ENCODE measurements around the gene LIPA.
"Not testable (repeated sequence)": the region's sequence is repeated elsewhere in the genome, so short reads cannot be mapped to it uniquely, and the experiment has no call there.

The LIPA gene

GRCh38 chr10:89269433-89270152 is 18.0 kb upstream of the LIPA start:
- DNase-seq = no peak

DNA sequence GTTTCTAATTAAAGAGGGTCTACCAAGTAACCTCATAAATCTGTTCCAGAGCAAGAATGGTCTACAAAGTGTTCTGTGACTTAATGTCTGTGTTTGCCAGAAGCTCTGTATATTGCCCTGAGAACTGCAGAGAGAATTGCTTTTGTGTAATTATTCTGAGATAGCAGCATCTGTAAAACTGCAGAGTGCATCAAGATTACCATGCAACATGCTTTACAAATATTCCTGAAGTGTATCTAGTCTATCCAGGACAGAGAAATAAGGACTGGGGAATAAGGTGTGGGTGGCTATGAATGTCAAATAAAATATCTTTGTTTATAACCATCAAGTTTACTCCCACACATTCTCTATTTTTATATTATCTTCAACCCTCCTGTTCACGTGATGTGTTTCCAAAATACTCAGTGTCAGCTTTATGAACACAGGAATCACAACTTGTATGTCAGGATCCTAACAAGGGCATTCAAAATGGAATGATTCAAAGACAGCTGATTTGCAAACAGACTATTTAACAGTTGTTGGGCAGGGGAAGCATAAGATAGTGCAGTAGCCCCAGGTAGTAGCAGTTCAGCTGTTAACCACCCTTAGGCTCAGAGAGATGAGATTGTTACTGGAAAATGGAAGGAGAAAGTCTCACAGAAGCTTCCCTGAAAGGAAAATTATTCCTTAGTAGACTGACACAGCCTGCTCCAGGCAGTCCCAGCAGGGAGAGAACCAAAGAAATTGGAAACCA is 15.3 kb upstream of the LIPA start:
- no peak for DNase-seq

DNA sequence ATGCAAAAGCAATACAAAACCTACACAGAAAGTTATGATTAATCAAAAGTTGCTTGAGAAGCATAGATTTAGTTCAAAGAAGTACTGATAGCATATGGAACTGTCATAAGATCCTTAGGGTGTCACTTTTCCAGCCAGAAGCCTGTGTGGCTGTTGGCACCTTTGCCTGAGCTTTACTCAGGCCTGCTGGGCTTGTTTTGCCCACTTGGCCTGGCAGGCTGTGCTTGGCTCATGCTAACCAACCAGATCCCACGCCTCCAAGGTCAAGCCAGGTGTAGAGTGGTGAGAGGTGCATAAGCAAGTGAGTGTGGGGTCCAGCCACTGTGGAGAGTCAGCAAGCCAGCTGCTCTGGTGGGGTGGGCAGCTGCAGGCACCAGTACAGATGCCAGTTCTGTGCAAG is 12.0 kb upstream of the LIPA start:
- DNase-seq = no peak

- no peak for DNase-seq
Measured at GRCh38 chr10:89263091-89263490, 11.5 kb upstream of the LIPA start.

DNA sequence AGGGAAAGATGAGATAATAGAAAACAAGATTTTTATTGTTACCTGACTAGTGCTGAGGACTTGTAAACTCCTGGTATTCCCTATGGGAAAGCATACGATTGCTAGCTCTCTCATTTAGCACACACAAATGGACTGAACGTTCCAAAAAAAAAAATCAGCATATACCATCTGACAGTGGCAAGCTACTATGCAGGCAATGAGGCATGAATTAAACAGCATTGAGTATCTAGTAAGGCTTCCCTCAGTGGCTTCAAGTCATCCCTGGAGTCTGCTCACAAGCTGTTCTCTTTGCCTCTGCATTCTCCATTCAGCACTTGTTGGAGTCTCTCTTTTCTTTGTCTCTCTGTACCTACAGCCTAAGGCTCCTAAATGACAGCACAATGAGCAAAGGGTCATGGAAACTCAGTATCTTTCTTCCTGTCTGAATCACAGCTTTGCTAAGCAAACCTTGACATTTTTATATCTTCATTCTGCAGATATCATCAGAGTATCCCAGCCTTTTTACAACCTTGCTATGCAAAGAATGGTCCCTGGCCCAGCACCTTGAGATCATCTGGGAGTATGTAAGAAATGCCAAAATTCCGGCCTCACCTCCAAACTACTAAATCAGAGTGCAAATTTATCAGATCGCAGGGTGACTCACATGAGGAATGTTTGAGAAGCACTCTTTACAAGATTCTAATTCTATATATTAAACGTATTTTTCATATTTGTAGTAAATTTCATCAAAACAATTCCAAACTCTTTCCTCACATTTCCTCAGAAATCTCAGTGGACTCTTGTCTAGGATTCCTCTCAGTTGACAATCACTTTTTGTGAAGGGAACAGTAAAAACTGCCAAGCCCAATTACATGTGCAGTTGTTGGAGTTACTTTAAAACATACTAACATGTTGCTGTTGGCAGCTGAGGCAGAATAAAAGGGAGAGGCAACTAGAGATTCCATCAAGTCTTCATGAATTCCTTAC is 10.8 kb upstream of the LIPA start:
- no peak for DNase-seq

GRCh38 chr10:89258881-89259280 is 7.3 kb upstream of the LIPA start:
- no peak for DNase-seq

- DNase-seq = no peak
Measured at GRCh38 chr10:89257581-89257980, 6.0 kb upstream of the LIPA start.

- no peak for DNase-seq
Measured at GRCh38 chr10:89256962-89257361, 5.4 kb upstream of the LIPA start.

- DNase-seq = no peak
Measured at GRCh38 chr10:89256340-89256739, 4.8 kb upstream of the LIPA start.

- no peak for DNase-seq
Measured at GRCh38 chr10:89255793-89256192, 4.2 kb upstream of the LIPA start.

GRCh38 chr10:89255091-89255579 is 3.6 kb upstream of the LIPA start:
- not testable (repeated sequence) for DNase-seq

- no peak for DNase-seq
Measured at GRCh38 chr10:89252225-89252585, 630 bp upstream of the LIPA start.

DNA sequence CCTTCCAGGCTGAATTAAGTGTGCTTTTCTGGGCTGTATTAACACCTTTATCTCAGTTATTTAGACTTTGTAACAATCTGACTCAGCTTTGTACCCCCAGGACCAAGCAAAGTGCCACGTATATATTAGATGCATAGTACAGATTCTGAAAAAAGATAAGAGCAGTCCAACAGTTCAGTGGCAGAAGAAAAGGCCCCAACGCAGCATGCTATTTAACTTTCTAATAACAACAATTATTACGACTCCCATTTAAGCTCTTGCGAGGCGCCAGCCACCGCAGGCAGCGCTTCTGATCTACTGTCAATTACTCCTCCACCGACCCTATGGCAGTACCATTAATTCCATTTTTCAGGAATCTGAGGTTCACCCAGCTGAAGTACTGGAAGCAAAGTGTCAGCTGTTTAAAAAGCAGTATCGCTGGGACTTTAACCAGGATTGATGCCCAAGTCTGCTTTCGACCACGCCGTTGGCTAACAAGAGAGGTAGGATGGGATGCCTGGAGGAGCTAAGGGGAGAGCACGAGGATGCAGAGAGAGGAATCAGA is 638 bp downstream of the LIPA start:
- DNase-seq = peak; percentile 7

DNA sequence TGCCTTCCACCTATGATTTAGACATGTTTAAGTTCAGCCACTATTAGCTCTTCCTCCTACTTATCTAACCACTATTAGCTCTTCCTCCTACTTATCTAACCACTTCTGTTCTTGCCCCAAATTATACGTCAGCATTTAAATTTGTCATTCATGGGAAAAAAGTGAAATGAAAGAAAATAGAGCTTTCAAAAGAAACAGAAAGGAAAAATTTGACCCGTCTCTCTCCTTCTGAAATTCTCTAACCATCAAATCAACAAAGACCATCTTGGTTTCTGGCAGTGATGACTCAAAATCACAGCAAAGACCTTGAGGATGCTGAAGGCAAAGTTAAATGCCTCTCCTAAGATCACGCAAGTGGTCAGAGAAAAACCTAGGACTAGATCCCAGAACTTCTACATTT is 2.6 kb downstream of the LIPA start:
- no peak for DNase-seq

GRCh38 chr10:89247623-89248022 is 4.0 kb downstream of the LIPA start:
- DNase-seq = not testable (repeated sequence)

GRCh38 chr10:89245802-89246201 is 5.8 kb downstream of the LIPA start:
- no peak for DNase-seq

GRCh38 chr10:89242840-89243568 is 8.6 kb downstream of the LIPA start:
- no peak for DNase-seq

GRCh38 chr10:89242345-89242684 is 9.3 kb downstream of the LIPA start:
- no peak for DNase-seq

DNA sequence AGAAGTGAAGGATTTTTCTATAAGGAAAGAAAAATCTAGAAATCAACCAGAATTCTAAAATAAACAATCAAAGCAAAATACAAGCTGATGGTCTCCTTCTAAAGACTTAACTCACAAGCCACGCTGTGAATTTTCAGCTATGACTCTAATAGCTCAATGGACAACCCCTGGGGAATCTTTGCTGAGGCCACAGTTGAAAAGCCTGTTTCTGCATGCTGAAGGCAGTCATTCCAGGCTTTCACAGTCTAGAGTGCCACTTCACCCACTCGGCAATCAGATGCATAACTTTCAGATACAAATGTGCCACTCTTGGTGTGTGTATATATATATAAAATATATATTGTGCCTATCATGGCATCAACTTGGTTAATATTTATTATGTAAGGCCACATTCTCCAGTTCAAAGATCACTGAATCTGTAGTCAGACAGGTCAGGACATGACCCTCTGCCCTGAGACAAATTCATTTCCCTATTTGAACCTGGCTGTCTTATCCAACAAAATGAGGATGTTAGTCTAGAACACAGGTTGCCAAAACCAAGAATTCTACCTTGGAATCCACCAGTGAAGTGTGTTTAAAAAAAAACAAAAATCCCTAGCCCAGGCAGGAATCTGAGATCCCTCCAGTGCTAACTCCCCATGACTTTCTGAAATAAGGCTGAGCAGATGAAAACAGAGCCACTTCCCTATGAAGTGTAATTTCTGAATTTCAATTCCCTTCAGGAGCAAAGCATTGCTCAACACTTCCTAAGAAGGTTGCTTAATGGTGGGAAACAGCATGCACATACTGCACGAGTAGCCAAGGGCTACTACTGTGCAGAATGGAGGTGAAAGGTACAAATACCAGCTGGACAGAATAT is 9.9 kb downstream of the LIPA start:
- no peak for DNase-seq

DNA sequence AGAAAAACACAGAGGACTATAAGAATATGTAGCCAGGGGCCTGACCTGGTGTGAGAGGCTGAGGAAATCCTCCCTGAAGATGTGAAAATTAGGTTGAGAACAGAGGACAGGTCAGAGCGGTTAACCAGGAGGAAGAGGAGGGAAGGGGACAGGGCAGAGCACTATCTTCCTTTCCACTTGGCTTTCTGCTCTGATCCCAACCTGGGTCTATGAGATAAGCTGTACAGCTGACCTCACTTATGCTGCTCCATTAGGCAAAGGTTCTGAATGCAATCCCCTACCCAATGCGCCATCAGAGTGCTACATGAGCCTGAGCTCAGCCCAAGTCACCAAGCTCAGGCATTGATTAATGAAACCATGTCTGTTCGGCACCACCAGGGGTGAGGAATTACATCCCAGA is 10.5 kb downstream of the LIPA start:
- DNase-seq = no peak

GRCh38 chr10:89240519-89240918 is 11.1 kb downstream of the LIPA start:
- DNase-seq = no peak

Data from CD4-positive, alpha-beta T cell treated with Interleukin-17A for 1 hour (primary cell).